Thyroid gland (tissue), 4 donors: ENCODE results near the gene BCS1L.

ENCODE experiments used
- CTCF ChIP-seq, 6 experiments: fragments of 200-600 bp in 3 of 6; fragments of 450-650 bp in 3 of 6; sonication (generic) in 3 of 6; IDR thresholded peaks; one replicate each; pipeline ENCODE4 v1.5.1; 2016 to 2019; ENCODE audit warnings: antibody characterized with exemption in 6 of 6, mild to moderate bottlenecking in 2 of 6, inconsistent platforms in 1 of 6, moderate library complexity in 1 of 6
- POLR2A ChIP-seq, 2 donors: fragments of 450-650 bp; IDR thresholded peaks; one replicate each; pipeline ENCODE4 v1.6.1; 2017; ENCODE audit warnings: antibody characterized with exemption in 2 of 2, mild to moderate bottlenecking in 2 of 2, moderate library complexity in 1 of 2

- TF ChIP-seq CTCF (IDR thresholded peaks at IDR 0.05) (no peak), POLR2A (IDR thresholded peaks at IDR 0.05) (no peak)
These were observed 3.3 kb downstream of the BCS1L start for GRCh38 chr2:218662827-218663226.
